ENCODE data around the gene ZNF32. TPM values are rescaled to one million over a fixed set of nuclear protein-coding genes. Genes with fewer than 3 reads are reported as not detected.
A peak's percentile ranks its signal among the peaks of the same experiment; 100 is the strongest.

Gene ZNF32
- total RNA-seq, 1 experiment from 2014 or later: 14.6 TPM

DNA sequence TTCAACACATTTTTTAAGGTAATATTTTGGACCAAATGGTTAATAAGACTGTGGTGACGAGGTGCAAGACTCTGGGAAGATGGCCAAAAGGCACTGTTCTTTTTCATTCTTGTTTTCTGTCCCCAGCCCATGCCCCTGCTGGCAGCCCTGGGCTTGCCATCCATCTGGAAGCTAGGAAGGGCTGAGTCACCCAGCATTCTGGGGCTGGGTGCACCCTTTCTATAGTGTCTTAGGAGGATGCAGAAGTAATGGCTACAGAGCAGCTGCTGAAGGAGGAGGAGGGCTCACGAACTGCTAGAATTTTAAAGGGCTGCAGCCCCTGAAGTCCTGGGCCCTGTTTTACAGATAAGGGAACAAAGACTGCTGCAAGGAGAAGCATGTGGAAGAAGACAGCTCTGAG, 42.8 kb upstream of the ZNF32 start:
- Histone ChIP-seq H3K14ac (ENCODE audit: insufficient read depth, low read length) (no peak overlapping the region), H3K4ac (ENCODE audit: low read depth, low read length) (no peak overlapping the region), H3K4me2 (ENCODE audit: insufficient read depth, insufficient read length, low read length) (no peak overlapping the region), H3K79me2 (ENCODE audit: insufficient read depth, low read length) (no peaks in the 10 kb centered on the region), H4K5ac (ENCODE audit: insufficient read length, low read depth, low read length) (no peak overlapping the region), H2BK12ac (ENCODE audit: insufficient read length, low read depth, low read length) (no peak overlapping the region), H3K56ac (ENCODE audit: insufficient read length, low read depth, low read length) (no peak overlapping the region), H2BK20ac (ENCODE audit: low read depth, low read length, poor library complexity, severe bottlenecking) (no peak overlapping the region), H4K8ac (replicated peaks; ENCODE audit: insufficient read length, low read depth, low read length) (no peak overlapping the region), H4K91ac (ENCODE audit: insufficient read length, low read depth, low read length) (no peak overlapping the region), H3K23me2 (ENCODE audit: insufficient read length, low read depth, low read length, poor library complexity, severe bottlenecking) (peaks cover 5% of the 10 kb centered on the region), H2AK5ac (ENCODE audit: insufficient read length, low read length) (no peak overlapping the region), H3T11ph (ENCODE audit: low read length) (no peak overlapping the region), H3K9ac (ENCODE audit: extremely low read depth, insufficient read length, low read length) (no peak overlapping the region), H3K9me3 (ENCODE audit: control insufficient read depth, low read depth, low read length) (no peaks in the 10 kb centered on the region), H3K27me3 (ENCODE audit: insufficient read depth, low read length) (peaks cover 7% of the 10 kb centered on the region; the same call in 1 of the 2 replicates), H2BK15ac (ENCODE audit: low read depth, low read length) (no peak overlapping the region), H3K4me1 (ENCODE audit: insufficient read depth, low read length) (no peaks in the 10 kb centered on the region), H3K27ac (ENCODE audit: insufficient read length, low read depth, low read length) (no peak overlapping the region), H4K20me1 (ENCODE audit: control insufficient read depth, insufficient read depth, insufficient read length) (no peaks in the 10 kb centered on the region), H3K18ac (ENCODE audit: insufficient read length, low read depth, low read length) (no peak overlapping the region), H3K79me1 (ENCODE audit: insufficient read depth, low read depth, low read length, poor library complexity, severe bottlenecking) (no peaks in the 10 kb centered on the region), H3K23ac (ENCODE audit: insufficient read length, low read depth, low read length) (no peak overlapping the region), H2BK5ac (ENCODE audit: insufficient read length, low read length) (no peak overlapping the region), H2AFZ (ENCODE audit: low read length) (no peak overlapping the region), H2BK120ac (ENCODE audit: low read depth, low read length, poor library complexity, severe bottlenecking) (no peak overlapping the region)
- TF ChIP-seq, protein P1, sequence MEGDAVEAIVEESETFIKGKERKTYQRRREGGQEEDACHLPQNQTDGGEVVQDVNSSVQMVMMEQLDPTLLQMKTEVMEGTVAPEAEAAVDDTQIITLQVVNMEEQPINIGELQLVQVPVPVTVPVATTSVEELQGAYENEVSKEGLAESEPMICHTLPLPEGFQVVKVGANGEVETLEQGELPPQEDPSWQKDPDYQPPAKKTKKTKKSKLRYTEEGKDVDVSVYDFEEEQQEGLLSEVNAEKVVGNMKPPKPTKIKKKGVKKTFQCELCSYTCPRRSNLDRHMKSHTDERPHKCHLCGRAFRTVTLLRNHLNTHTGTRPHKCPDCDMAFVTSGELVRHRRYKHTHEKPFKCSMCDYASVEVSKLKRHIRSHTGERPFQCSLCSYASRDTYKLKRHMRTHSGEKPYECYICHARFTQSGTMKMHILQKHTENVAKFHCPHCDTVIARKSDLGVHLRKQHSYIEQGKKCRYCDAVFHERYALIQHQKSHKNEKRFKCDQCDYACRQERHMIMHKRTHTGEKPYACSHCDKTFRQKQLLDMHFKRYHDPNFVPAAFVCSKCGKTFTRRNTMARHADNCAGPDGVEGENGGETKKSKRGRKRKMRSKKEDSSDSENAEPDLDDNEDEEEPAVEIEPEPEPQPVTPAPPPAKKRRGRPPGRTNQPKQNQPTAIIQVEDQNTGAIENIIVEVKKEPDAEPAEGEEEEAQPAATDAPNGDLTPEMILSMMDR (conservative IDR thresholded peaks at IDR 0.05): peak; percentile 24; the same call in 1 of the 3 replicates
- no peak for DNase-seq
- Mint-ChIP-seq H3K4me1 (peaks cover 3 to 5% of the 10 kb centered on the region in 2 experiments; a peak in 2 of 4 replicates), H3K27me3 (ENCODE audit: low read depth) (peaks cover 74% of the 10 kb centered on the region), H3K27ac (no peak overlapping the region), H3K9me3 (no peaks in the 10 kb centered on the region), H3K36me3 (ENCODE audit: insufficient read depth in 1 of 3, low read depth in 3 of 3) (no peaks in the 10 kb centered on the region), H3K4me3 (no peak overlapping the region)
- WGBS (ENCODE audit: extremely low coverage, insufficient read length, low lambda C conversion rate): no CpG with 5 or more reads among the region's 2 CpGs

Measured in H9 (cell line).